GM12864 (cell line): ENCODE measurements around the gene CDC6.

Experiments
- DNase-seq: peaks from one replicate; pipeline ENCODE4 v3.0.0-alpha.2; 2011; ENCODE audit warnings: low read depth
- H3K4me3 ChIP-seq: 2 replicates; pipeline ENCODE4 v1.5.1; 2011; ENCODE audit warnings: mild to moderate bottlenecking, low read depth, low read length, control low read depth
- CTCF ChIP-seq: IDR thresholded peaks from 2 replicates; pipeline ENCODE4 v1.5.1; 2011; ENCODE audit warnings: low read depth, mild to moderate bottlenecking, moderate library complexity, low read length, control low read depth, inconsistent platforms; ENCODE audit errors: missing control alignments

CDC6 gene

GRCh38 chr17:40341808-40342503 is 54.3 kb downstream of the CDC6 start:
- no peak for DNase-seq
- peak overlapping the region; percentile 53 for H3K4me3 ChIP-seq
- TF ChIP-seq CTCF = no peak

- DNase-seq = no peak
- no peak overlapping the region for H3K4me3 ChIP-seq
- TF ChIP-seq CTCF = no peak
These were observed 55.0 kb downstream of the CDC6 start for GRCh38 chr17:40342504-40343218.

- TF ChIP-seq CTCF = no peak
- DNase-seq = no peak
- no peak overlapping the region for H3K4me3 ChIP-seq
These were observed 55.8 kb downstream of the CDC6 start for GRCh38 chr17:40343219-40344119.

- DNase-seq = no peak
- no peak for TF ChIP-seq CTCF
- no peak overlapping the region for H3K4me3 ChIP-seq
These were observed 56.9 kb downstream of the CDC6 start for GRCh38 chr17:40344421-40345160.

DNA sequence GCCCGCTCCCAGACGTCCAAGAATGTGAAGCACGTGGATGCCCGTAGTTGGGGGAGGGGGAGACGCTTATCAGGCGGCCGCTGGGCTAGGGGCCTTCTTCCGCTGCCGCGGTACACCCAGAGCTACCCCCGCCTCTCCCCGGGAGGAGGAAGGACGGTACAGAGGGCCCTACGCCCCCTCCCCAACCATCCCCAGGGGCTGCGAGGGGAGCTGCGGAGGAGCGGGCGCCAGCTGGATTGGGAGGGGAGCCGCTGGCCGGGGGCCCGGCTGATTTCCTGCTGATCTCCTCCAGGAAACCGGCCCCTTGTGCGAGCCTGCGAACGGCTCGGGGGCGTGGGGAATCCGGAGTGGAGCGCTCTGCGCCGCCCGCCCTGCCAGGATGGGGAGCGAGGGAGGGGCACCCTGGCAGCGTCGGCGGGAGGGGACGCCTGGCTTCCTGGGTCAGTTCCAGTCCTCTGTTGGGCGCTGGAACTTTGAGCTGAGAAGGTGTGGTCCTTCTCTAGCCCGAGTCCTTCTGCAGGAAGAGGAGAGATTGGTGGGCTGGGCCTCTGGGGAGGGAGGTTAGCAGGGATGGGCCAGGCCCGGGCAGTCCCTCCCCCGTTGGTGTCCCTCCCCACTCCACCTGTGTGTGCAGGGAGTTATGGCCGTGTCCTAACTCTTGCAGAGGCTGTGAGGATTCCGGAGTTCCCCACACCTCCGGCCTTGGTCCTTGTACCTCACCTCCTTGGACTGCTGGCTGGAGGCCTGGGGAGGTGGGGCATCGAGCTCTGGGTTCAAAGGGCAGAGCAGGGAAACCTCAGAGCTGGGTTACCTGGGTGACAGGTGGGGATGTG is 57.7 kb downstream of the CDC6 start:
- no peak overlapping the region for H3K4me3 ChIP-seq
- no peak for TF ChIP-seq CTCF

More for the DNA sequence above, 57.7 kb downstream of the CDC6 start:
- no peak for DNase-seq
